Stimulated activated memory B cell treated with anti-CD40 and anti-IgM and Interleukin-4, amounts not matched to agents 10 μg/mL and 1 μg/mL and 100 μg/mL, for 72 hours (primary cell): ENCODE results near the gene CTTNBP2.

Source experiments
- ATAC-seq: fragments of 150-1000 bp; cut with Tn5 transposase; 2 replicates; pipeline ENCODE4 v1.10.0; 2021
- H3K27ac Mint-ChIP-seq: one replicate; pipeline ENCODE4 v1.8.0; 2022; ENCODE audit warnings: mild to moderate bottlenecking, mixed read lengths
- H3K27me3 Mint-ChIP-seq: one replicate; pipeline ENCODE4 v1.8.0; 2022; ENCODE audit warnings: mixed read lengths
- H3K36me3 Mint-ChIP-seq: one replicate; pipeline ENCODE4 v1.8.0; 2022; ENCODE audit warnings: mixed read lengths
- H3K4me1 Mint-ChIP-seq: one replicate; pipeline ENCODE4 v1.8.0; 2022; ENCODE audit warnings: mixed read lengths
- H3K4me3 Mint-ChIP-seq: one replicate; pipeline ENCODE4 v1.8.0; 2022; ENCODE audit warnings: mild to moderate bottlenecking, moderate library complexity, mixed read lengths
- H3K9me3 Mint-ChIP-seq: one replicate; pipeline ENCODE4 v1.8.0; 2022; ENCODE audit warnings: mixed read lengths

The CTTNBP2 gene

GRCh38 chr7:117664047-117664446 is 209.2 kb downstream of the CTTNBP2 start:
- Mint-ChIP-seq H3K36me3 (no peaks in the 10 kb centered on the region), H3K9me3 (no peaks in the 10 kb centered on the region), H3K27me3 (no peaks in the 10 kb centered on the region), H3K27ac (no peak overlapping the region), H3K4me1 (no peaks in the 10 kb centered on the region), H3K4me3 (no peak overlapping the region)
- ATAC-seq = no peak

- Mint-ChIP-seq H3K4me1 (no peaks in the 10 kb centered on the region), H3K9me3 (no peaks in the 10 kb centered on the region)
- no peak for ATAC-seq
Observed at GRCh38 chr7:117661328-117661727, 211.9 kb downstream of the CTTNBP2 start.

More at GRCh38 chr7:117661328-117661727, 211.9 kb downstream of the CTTNBP2 start:
- H3K4me3 Mint-ChIP-seq = no peak overlapping the region
- H3K36me3 Mint-ChIP-seq = no peaks in the 10 kb centered on the region
- no peaks in the 10 kb centered on the region for H3K27me3 Mint-ChIP-seq
- no peak overlapping the region for H3K27ac Mint-ChIP-seq
